Gastrocnemius medialis (tissue), 4 donors: ENCODE results near the gene CSTB.

Source experiments
- CTCF ChIP-seq, 5 experiments: fragments of 450-650 bp in 3 of 5; fragments of 200-600 bp in 2 of 5; sonication (generic) in 2 of 5; IDR thresholded peaks in 4 of 5; conservative IDR thresholded peaks in 1 of 5; 1 replicate in 4 of 5; 2 replicates in 1 of 5; pipeline ENCODE4 v1.5.1; 2016 to 2019; ENCODE audit warnings: antibody characterized with exemption in 5 of 5, mild to moderate bottlenecking in 3 of 5, moderate library complexity in 3 of 5
- POLR2A ChIP-seq, 2 donors: fragments of 450-650 bp; IDR thresholded peaks; one replicate each; pipeline ENCODE4 v1.6.1; 2017; ENCODE audit warnings: antibody characterized with exemption in 2 of 2, mild to moderate bottlenecking in 2 of 2, moderate library complexity in 2 of 2

- no peak for TF ChIP-seq CTCF (IDR thresholded peaks at IDR 0.05 in 4 of 5, conservative IDR thresholded peaks at IDR 0.05 in 1 of 5)
- no peak for TF ChIP-seq POLR2A (IDR thresholded peaks at IDR 0.05)
These were observed 38.8 kb downstream of the CSTB start for GRCh38 chr21:43737158-43737950.
